Measurements from ENCODE around the gene IL22.

DNA sequence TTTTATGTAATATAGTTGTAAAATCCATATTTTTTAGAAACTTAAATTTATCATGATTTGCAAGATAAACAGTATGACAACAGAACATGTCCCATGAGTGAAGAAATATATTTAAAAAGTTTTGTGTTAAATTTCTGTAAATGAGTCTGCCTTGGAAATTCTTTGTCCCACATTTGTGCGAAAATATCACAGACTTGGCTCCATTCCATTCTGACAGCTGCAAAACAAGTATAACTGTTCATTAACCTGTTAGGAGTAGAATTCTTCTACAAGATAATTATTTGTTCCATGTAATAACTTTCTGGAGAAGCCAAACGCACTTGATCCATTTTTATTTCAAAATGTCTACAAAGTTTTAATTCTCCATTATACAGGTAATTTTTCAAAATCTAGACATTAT, 40.8 kb upstream of the IL22 start:
- TF ChIP-seq PTTG1 (tag; IDR thresholded peaks at IDR 0.05; ENCODE audit: low read depth) (no peak), EZH2 (IDR thresholded peaks at IDR 0.05; ENCODE audit: borderline replicate concordance, low read depth, low read length) (no peak), CHD1 (IDR thresholded peaks at IDR 0.05; ENCODE audit: low read length) (no peak)
